HepG2 (cell line): ENCODE data around the gene FAM72D.
"Not testable (repeated sequence)": the region's sequence is repeated elsewhere in the genome, so short reads cannot be mapped to it uniquely, and the experiment has no call there.

Experiments used
- BRD4 ChIP-seq: sonication (generic); formaldehyde crosslinking; IDR thresholded peaks from 2 replicates; pipeline ENCODE4 v1.4.0; 2020; ENCODE audit warnings: missing genetic modification reagents
- FOXP4 ChIP-seq: sonication (generic); formaldehyde crosslinking; IDR thresholded peaks from 2 replicates; pipeline ENCODE4 v1.4.0; 2020; ENCODE audit warnings: missing genetic modification reagents
- NONO ChIP-seq, 2 experiments: fragments of 450-650 bp in 1 of 2; sonication (generic) in 1 of 2; formaldehyde crosslinking in 1 of 2; IDR thresholded peaks in 1 of 2; conservative IDR thresholded peaks in 1 of 2; 2 replicates each; pipeline versions ENCODE4 v1.6.1 to v1.8.0; 2017 to 2022; ENCODE audit warnings: mild to moderate bottlenecking in 1 of 2, missing genetic modification reagents in 1 of 2, moderate library complexity in 1 of 2
- RXRA ChIP-seq: sonication (generic); formaldehyde crosslinking; IDR thresholded peaks from 2 replicates; pipeline ENCODE4 v1.5.1; 2020; ENCODE audit warnings: missing genetic modification reagents
- SP5 ChIP-seq: IDR thresholded peaks from 2 replicates; pipeline ENCODE4 v1.6.1; 2016; ENCODE audit warnings: low read depth, borderline replicate concordance
- ZNF781 ChIP-seq: sonication (generic); formaldehyde crosslinking; IDR thresholded peaks from 2 replicates; pipeline ENCODE4 v1.5.1; 2020; ENCODE audit warnings: borderline replicate concordance, mild to moderate bottlenecking, missing genetic modification reagents; ENCODE audit errors: not compliant biosample characterization
- TF ChIP-seq, protein P1 (sequence below): sonication (generic); formaldehyde crosslinking; conservative IDR thresholded peaks from 2 replicates; pipeline ENCODE4 v1.8.0; 2022; ENCODE audit warnings: low read depth, missing genetic modification reagents

GRCh38 chr1:145052019-145052776, 43.6 kb upstream of the FAM72D start:
- not testable (repeated sequence) for TF ChIP-seq FOXP4 (CRISPR knock-in tag); ZNF781 (CRISPR knock-in tag); BRD4 (CRISPR knock-in tag); NONO (IDR thresholded peaks at IDR 0.05); NONO (CRISPR knock-in tag; conservative IDR thresholded peaks at IDR 0.05); RXRA (CRISPR knock-in tag); SP5
- TF ChIP-seq, protein P1, sequence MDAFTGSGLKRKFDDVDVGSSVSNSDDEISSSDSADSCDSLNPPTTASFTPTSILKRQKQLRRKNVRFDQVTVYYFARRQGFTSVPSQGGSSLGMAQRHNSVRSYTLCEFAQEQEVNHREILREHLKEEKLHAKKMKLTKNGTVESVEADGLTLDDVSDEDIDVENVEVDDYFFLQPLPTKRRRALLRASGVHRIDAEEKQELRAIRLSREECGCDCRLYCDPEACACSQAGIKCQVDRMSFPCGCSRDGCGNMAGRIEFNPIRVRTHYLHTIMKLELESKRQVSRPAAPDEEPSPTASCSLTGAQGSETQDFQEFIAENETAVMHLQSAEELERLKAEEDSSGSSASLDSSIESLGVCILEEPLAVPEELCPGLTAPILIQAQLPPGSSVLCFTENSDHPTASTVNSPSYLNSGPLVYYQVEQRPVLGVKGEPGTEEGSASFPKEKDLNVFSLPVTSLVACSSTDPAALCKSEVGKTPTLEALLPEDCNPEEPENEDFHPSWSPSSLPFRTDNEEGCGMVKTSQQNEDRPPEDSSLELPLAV: not testable (repeated sequence)
